Heart right ventricle (tissue), 16 donors: ENCODE measurements around the gene LEKR1. TPM values are rescaled to one million over a fixed set of nuclear protein-coding genes. Genes with fewer than 3 reads are reported as not detected.
"Not testable (repeated sequence)": the region's sequence is repeated elsewhere in the genome, so short reads cannot be mapped to it uniquely, and the experiment has no call there.

Source experiments
- ATAC-seq, 8 donors: fragments of 200-7000 bp; cut with Tn5 transposase; one replicate each; pipeline ENCODE4 v1.9.1; 2020; ENCODE audit warnings: mild to moderate bottlenecking in 8 of 8, moderate library complexity in 8 of 8, moderate number of reproducible peaks in 1 of 8
- DNase-seq, 2 donors: peaks; one replicate each; pipeline ENCODE4 v3.0.0-alpha.2; 2020
- H3K27ac ChIP-seq, 10 donors: fragments of 200-600 bp; sonication (generic) in 2 of 10; one replicate each; pipeline versions ENCODE4 v1.5.0 to v1.8.0; 2020 to 2022; ENCODE audit warnings: mild to moderate bottlenecking in 3 of 10
- H3K27me3 ChIP-seq, 7 donors: fragments of 200-600 bp; one replicate each; pipeline ENCODE4 v1.8.0; 2021 to 2022; ENCODE audit warnings: mild to moderate bottlenecking in 2 of 7
- H3K36me3 ChIP-seq, 9 donors: fragments of 200-600 bp; sonication (generic) in 1 of 9; one replicate each; pipeline versions ENCODE4 v1.5.0 to v1.8.0; 2020 to 2022; ENCODE audit warnings: mild to moderate bottlenecking in 2 of 9
- H3K4me1 ChIP-seq, 9 donors: fragments of 200-600 bp; sonication (generic) in 1 of 9; one replicate each; pipeline versions ENCODE4 v1.5.0 to v1.8.0; 2020 to 2022; ENCODE audit warnings: mild to moderate bottlenecking in 4 of 9
- H3K4me3 ChIP-seq, 10 donors: fragments of 200-600 bp; sonication (generic) in 2 of 10; one replicate each; pipeline versions ENCODE4 v1.5.0 to v1.8.0; 2020 to 2022; ENCODE audit warnings: mild to moderate bottlenecking in 7 of 10, moderate library complexity in 2 of 10
- H3K9me3 ChIP-seq, 11 donors: fragments of 200-600 bp in 10 of 11; sonication (generic) in 2 of 11; one replicate each; pipeline versions ENCODE4 v1.5.0 to v1.8.0; 2013 to 2022; ENCODE audit warnings: mild to moderate bottlenecking in 2 of 11, control low read depth in 1 of 11, moderate library complexity in 1 of 11
- CTCF ChIP-seq, 9 donors: fragments of 200-600 bp; sonication (generic) in 2 of 9; IDR thresholded peaks; one replicate each; pipeline versions ENCODE4 v1.5.0 to v1.8.0; 2021 to 2022; ENCODE audit warnings: antibody characterized with exemption in 9 of 9, mild to moderate bottlenecking in 5 of 9, moderate library complexity in 1 of 9
- WGBS, 2 donors: extraction: QIAGEN DNeasy Blood & Tissue Kit; methylation state at CpG; one replicate each; pipeline ENCODE4 v1.1.7; 2013; ENCODE audit warnings: inconsistent platforms in 1 of 2; 5-methylcytosine and 5-hydroxymethylcytosine counted together
- intact Hi-C, 10 donors: fragments of 100-400 bp; cut with DNase I; formaldehyde crosslinking; loops; one replicate each; pipeline versions ENCODE4 v1.11.1 to v1.14.2; 2022
- polyA plus RNA-seq, 2 donors: library from polyadenylated mRNA; stranded (reverse); fragments of 200-250 nt; gene quantifications; one replicate each; pipeline ENCODE4 v1.2.3, GENCODE V29; 2013
- total RNA-seq, 10 donors: library from RNA; stranded (reverse); fragmentation: NEBNext Ultra II Directional in 3 of 10; extraction: Animal tissue kit (Norgen Biotek cat#: 25700) in 3 of 10; gene quantifications; one replicate each; pipeline versions ENCODE4 v1.2.1 to v1.2.4, GENCODE V29; 2021 to 2023
- donor health status: Arrhythmogenic right ventricular cardiomyopathy.
- donor health status: ischemic (EF 13 %, LVEDD 7.1; RV severe dilation, severe dysfunction).
- donor health status: healthy with polysubstance abuse.
- donor health status: DM: no; HTN: yes; CAD: no.
- donor health status: DM: no; HTN: no; CAD: no.
- donor health status: ischemic (EF 25% LVEDD 6.9; RV normal size, moderate dysfunction).
- donor health status: ischemic (EF 25% LVEDD 5.7; RV mildly dilated, moderate dysfunction).
- donor health status: healthy.
- donor health status: DM: yes; HTN: yes; CAD: no.
- donor health status: Ischemic cardiomyopathy.
- donor health status: ischemic (EF 35%, LVEDD 5.7; RV mildly dilated, moderate dysfunction).
- donor health status: nonischemic (EF 11% LVEDD 7.7; RV severe dilation, severe dysfunction).
- donor health status: DM: yes; HTN: yes; CAD: no.
- donor health status: PGD.
- donor health status: ischemic (EF 29% LVEDD 5.4; RV normal size, mild dysfunction).
- donor health status: nonischemic (EF 23%, LVEDD 6.1; RV moderate dilation, normal function).

The LEKR1 gene
- total and polyA plus RNA-seq, 12 donors = 0.17 to 3.0 (median 0.81) TPM

- H3K4me3 ChIP-seq = no peak overlapping the region
- no peaks in the 10 kb centered on the region for H3K9me3 ChIP-seq
- no peaks in the 10 kb centered on the region for H3K27me3 ChIP-seq
- ATAC-seq (no peak), DNase-seq (no peak)
- H3K4me1 ChIP-seq = no peaks in the 10 kb centered on the region
- no peak for TF ChIP-seq CTCF (IDR thresholded peaks at IDR 0.05)
- intact Hi-C loops = no loop called here
- no peaks in the 10 kb centered on the region for H3K36me3 ChIP-seq
- no peak overlapping the region for H3K27ac ChIP-seq
Measured at GRCh38 chr3:156902916-156903315, 76.8 kb downstream of the LEKR1 start.

- DNase-seq = no peak
- WGBS, 2 donors = 73 to 84% methylated on average over 2 of the region's 2 CpGs
- Histone ChIP-seq H3K4me1 (no peaks in the 10 kb centered on the region), H3K27ac (no peak overlapping the region), H3K4me3 (no peak overlapping the region), H3K36me3 (no peaks in the 10 kb centered on the region), H3K9me3 (no peaks in the 10 kb centered on the region), H3K27me3 (no peaks in the 10 kb centered on the region)
- intact Hi-C loops = no loop called here
- peak in 1 of 8 donors; percentile 44 for ATAC-seq
- TF ChIP-seq CTCF (IDR thresholded peaks at IDR 0.05) = no peak
Measured at GRCh38 chr3:156906275-156906674, 80.1 kb downstream of the LEKR1 start.

GRCh38 chr3:156908398-156908797 lies 82.2 kb downstream of the LEKR1 start:
- DNase-seq (no peak), ATAC-seq (no peak)
- Histone ChIP-seq H3K27ac (no peak overlapping the region), H3K4me3 (no peak overlapping the region), H3K27me3 (no peaks in the 10 kb centered on the region), H3K36me3 (no peaks in the 10 kb centered on the region), H3K9me3 (no peaks in the 10 kb centered on the region), H3K4me1 (no peaks in the 10 kb centered on the region)
- intact Hi-C loops = no loop called here
- 81 to 88% methylated on average over 1 of the region's 1 CpG for WGBS, 2 donors
- TF ChIP-seq CTCF (IDR thresholded peaks at IDR 0.05) = no peak

GRCh38 chr3:156910022-156910421 lies 83.9 kb downstream of the LEKR1 start:
- TF ChIP-seq CTCF (IDR thresholded peaks at IDR 0.05) = no peak
- Histone ChIP-seq H3K36me3 (no peaks in the 10 kb centered on the region), H3K9me3 (peaks cover 0 to 5% (median 0%) of the 10 kb centered on the region in 11 donors), H3K27ac (no peak overlapping the region), H3K4me1 (no peaks in the 10 kb centered on the region), H3K4me3 (no peak overlapping the region), H3K27me3 (no peaks in the 10 kb centered on the region)
- intact Hi-C loops = loop anchor here in 1 of 10 donors (10.0 kb wide), 1 partner anchor 165 kb away; no protein-coding TSS in a partner anchor
- DNase-seq (no peak), ATAC-seq (no peak)
- 90 to 93% methylated on average over 3 of the region's 3 CpGs for WGBS, 2 donors

GRCh38 chr3:156910831-156911230 lies 84.7 kb downstream of the LEKR1 start:
- WGBS, 2 donors = 39 to 44% methylated on average over 2 of the region's 2 CpGs
- DNase-seq = not testable (repeated sequence)
- intact Hi-C loops = loop anchor here in 1 of 10 donors (10.0 kb wide), 1 partner anchor 164 kb away; no protein-coding TSS in a partner anchor

GRCh38 chr3:156914300-156914699 lies 88.1 kb downstream of the LEKR1 start:
- 87 to 96% methylated on average over 2 of the region's 2 CpGs for WGBS, 2 donors

More at GRCh38 chr3:156910831-156911230, 84.7 kb downstream of the LEKR1 start:
- not testable (repeated sequence) for H3K36me3 ChIP-seq, H3K9me3 ChIP-seq, H3K27me3 ChIP-seq, ATAC-seq, H3K4me1 ChIP-seq, H3K4me3 ChIP-seq, H3K27ac ChIP-seq

More at GRCh38 chr3:156914300-156914699, 88.1 kb downstream of the LEKR1 start:
- not testable (repeated sequence) for H3K36me3 ChIP-seq, H3K27me3 ChIP-seq, H3K9me3 ChIP-seq, H3K27ac ChIP-seq, ATAC-seq, H3K4me1 ChIP-seq, DNase-seq, H3K4me3 ChIP-seq
- intact Hi-C loops = loop anchor here in 1 of 10 donors (10.0 kb wide), 1 partner anchor 161 kb away; no protein-coding TSS in a partner anchor
